GM18873 (cell line): ENCODE data around the gene SS18.

Experiments used
- ATAC-seq: cut with Tn5 transposase; IDR thresholded peaks from one replicate; pipeline ENCODE4 v1.9.1; 2021; ENCODE audit warnings: mild to moderate bottlenecking, moderate library complexity, moderate number of reproducible peaks; ENCODE audit not compliant: unreplicated experiment, low FRiP score

SS18 gene

DNA sequence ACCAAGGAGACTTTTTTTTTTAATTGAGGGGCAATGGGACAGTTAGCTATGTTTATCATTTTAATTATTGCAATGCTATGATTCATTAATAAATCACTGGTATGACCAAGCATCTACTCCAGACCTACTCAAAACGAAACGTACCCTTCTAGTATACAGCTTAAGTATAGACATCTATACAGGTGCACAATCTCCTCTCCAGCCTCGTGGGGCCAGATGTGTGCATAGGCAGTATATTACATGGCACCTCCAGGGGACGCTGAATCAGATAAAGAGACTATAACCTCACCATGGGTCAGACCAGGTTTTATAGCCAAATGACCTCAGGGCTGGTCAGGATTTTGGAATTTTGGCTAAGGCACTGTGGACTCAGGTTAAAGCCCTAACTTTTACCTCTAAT, 86.6 kb downstream of the SS18 start:
- ATAC-seq, result no peak

DNA sequence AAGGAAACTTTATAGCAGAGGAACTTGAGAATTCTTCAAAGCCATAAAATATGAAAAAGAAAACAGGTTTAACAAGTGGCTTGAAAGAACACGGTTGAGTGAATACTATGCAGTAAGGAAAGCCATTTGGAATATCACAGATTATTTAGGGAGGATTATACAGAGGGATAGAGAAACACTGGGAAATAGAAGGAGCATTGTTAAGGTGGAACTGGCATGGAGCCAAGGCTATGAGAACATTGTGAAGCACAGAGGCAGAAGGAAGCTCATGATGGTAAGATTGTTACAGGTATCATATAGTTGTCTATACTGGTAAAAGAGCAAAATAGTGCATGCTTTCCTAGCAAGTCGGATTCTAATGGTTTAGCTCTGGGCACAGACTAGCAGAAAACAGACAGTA, 87.1 kb downstream of the SS18 start:
- ATAC-seq, result no peak

DNA sequence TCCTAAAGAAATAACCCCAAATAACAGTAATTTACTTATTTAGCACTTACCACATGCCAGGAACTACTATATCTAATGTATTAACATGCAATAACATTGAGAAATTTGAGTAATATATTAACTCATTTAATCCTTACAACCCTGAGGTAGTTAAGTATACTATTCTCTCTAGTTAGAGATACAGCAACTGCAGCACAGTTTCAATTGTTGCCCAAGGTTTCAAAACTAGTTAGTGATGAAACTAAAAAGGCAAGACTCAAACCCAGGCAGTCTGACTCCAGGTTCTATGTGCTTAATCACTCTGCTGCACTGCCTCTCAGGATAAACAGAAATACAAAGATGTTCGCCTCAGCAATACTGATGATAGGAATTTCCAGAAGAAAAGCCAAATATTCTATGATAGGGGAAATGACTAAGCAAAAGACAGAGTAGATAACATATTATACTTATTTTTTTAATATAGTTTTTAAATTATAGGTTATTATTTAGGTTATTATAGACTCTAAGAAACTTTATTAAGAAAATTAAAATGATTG, 88.0 kb downstream of the SS18 start:
- no peak for ATAC-seq

DNA sequence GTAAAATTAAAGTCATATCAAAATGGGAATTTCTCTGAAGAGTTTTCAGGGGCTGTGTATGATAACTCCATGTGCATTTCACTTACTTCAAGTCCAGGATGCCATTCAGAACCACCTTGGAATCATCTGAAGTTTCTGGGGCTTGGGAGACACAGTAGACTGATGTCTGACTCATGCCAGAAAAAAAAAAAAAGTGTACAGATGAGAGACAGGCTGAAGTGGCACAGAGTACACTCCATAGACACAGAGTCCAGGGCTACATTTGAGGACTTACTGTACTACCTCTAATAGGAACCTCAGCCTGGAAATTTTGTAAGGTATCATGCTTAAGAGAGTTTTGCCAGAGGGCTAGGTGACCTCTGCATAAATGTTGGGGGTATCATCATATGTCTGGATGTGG, 92.0 kb downstream of the SS18 start:
- ATAC-seq, result no peak

DNA sequence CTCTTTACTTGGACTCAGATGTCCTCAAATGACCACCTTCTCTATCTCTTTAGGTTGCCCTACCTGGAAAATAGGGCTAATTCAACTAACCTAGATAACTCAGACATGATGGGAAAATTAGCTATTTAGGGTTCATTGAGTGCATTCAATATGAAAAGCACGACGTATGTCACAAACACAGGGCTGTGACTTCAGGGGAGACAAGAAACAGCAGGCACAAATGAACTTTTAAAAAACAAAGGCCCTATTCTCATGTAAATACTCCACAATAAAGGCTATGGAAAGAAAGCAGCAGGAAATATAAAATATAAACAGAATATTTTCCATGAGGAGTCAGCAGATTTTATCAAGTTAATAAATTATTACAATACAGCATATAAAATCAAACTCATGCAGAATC, 97.8 kb downstream of the SS18 start:
- no peak for ATAC-seq

DNA sequence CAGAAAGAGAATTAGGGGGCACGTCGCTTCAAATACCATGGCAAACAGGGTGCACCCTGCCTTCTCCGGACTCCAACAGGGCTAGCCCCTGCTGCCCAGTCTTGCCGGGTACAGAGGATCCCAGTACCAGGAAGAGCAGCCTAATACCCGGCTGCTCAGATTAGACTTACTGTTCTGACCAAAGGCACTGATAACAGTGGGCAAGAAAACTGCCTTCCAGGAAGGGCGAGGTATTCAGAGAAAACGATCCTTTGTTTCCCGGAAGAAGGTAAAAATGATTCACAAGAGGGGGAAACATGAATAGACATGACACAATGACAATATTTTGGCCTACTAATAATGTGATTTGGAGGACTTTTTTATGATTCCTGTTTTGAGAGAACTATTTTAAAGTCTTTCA, 99.9 kb downstream of the SS18 start:
- ATAC-seq, result no peak

DNA sequence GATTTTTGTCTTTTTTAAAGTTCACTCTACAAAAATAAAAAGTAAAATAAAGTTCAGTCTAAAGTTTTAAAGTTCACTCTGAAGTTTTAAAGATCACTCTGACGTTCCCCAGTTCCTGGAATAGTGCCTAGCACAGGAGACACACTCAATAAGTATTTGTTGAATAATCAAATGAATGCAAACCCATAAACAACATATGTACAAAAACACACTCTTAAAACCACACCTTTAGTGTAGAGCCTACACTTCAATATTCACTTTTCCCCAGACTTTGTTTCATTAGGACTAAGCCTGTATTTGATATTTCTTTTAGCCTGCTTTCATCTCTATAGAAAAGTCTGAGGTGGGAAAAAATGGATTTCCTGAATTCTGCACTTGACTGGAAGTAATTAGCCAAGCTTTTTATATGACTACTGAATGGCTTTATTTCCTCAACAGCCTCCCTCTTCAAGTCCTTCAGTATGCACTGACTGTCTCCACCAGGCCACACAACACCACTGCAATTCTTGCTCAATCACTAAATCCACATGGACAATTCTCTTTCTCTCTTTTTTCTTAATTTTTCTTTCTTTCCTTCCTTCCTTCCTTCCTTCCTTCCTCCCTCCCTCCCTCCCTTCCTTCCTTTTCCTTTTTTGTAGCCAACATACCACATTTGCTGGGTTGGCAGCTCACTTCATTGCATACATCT, 104.6 kb downstream of the SS18 start:
- no peak for ATAC-seq

DNA sequence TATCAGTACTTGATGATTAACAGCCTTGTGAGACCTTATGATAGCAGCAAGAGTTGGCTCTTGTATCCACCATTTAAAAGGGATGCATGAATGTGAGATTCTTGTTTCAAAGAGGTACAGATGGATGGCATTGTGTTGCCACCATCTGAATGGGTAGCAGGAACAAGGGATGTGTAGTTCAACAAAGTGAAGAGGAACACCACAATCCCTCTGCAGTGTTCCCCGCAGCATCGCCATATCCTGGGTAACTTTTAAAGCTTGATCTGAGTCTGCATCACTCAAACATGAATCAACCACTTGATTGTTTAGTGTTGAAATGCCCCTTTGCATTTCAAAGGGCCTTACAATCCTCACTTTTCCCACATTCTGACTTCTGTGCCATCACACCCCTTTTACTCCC, 106.7 kb downstream of the SS18 start:
- no peak for ATAC-seq

DNA sequence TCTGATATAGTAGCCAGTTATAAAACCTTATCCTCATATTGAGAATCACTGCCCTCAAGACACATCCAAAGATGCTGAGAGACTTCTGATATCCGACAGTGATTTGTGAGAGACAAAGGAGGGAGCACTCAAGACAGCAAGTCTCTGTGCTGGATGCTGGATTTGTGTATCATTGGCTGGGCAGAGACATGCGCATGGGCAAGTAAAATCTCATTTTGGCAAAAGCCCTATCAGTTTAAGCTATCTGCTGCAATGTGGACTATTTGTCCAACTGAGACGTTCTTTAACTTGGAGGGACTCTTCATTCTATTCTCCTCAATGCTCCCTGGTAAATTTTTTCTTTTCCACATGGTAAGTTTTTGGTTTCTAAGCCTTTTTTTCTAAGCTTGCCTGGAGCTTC, 107.5 kb downstream of the SS18 start:
- ATAC-seq, result no peak

DNA sequence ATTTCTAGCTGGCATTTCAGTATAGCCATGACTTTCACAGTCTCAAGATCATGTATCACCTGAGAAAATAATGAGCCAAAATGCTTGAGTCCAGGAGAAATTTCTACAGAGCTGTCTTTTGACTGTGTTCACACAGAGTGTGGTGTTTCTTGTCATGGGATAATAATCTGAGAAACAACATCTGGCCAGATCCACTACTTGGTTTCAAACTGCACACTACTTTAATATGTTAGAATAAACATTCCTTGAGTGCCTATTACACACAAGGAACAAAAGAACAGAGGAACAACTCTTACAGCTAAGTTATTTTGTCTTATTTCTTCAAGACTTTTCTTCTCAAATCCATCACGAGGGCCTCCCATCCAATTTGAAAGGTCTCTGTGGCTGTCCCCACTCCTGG, 108.3 kb downstream of the SS18 start:
- no peak for ATAC-seq

DNA sequence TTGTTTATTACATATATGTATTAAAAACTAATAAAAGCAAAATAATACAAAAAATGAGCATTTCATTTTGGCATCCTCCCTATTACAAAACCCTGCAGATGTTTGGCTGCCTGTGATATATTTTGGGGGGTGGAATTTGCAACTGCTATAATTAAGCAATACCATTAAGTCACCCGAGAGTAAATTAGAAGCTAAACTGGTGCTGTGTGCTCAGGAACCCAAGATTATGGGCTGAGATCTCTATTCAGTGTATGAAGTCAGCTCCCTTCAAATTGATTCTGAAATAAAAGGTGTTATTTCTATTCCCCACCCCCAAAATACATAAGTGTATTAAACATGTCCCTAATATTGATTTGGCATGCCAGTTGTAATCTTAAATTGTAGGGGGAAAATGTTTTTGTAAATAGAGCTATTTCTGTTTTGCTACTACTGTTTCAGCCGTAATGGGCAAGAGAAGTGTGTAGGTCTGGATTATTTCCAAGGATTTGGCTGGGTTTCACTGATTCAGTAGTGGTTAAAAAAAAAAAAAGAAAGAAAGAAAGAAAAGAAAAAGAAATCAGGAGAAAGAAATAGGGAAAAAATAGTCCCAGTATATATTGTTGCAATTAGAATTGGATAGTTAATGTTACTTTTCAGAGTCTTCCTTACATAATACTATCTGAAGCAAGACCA, 110.9 kb downstream of the SS18 start:
- no peak for ATAC-seq

DNA sequence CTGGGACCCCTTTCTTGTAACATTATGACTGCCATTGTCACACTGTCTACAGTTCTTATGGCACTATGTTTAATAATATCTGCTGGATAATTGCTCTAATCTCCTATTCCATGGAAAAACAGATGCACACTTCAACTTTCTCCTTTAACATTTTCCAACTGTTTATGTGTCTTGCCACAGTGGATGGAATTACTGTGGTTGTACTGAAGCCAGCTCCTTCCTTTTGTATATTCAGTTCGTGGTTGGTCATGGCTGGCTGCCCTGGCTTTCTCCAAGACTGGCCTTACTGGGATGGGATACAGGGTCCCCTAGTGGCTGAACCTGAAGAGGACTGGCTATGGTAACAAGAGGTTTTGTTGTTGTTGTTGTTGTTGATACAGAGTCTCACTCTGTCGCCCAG, 113.9 kb downstream of the SS18 start:
- no peak for ATAC-seq

DNA sequence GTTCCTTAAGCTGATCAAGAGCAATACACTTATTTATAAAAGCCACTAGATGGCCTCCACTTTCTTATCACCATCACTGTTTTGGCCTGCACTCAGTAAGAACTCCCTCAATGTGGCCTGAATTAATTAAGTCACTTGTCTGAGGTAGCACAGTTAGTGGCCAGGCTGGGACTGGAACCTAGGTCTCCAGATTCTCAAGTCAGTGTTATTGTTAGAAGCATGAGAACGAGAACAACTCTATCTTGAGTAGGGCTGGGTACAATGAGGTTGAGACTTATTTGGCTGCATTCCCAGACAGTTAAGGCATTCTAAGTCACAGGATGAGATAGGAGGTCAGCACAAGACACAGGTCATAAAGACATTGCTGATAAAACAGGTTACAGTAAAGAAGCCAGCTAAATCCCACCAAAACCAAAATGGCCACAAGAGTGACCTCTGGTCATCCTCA, 115.8 kb downstream of the SS18 start:
- no peak for ATAC-seq
